SK-N-SH (cell line): ENCODE data around the gene SMIM21.

Experiments
- EZH2phosphoT487 ChIP-seq: fragments of 200-600 bp; sonication (generic); IDR thresholded peaks from 2 replicates; pipeline ENCODE4 v1.6.1; 2017; ENCODE audit warnings: low read depth, mixed run types, mild to moderate bottlenecking, antibody characterized with exemption, moderate library complexity, borderline replicate concordance
- JUND ChIP-seq: IDR thresholded peaks from 2 replicates; pipeline ENCODE4 v1.4.0; 2012
- SIN3A ChIP-seq: IDR thresholded peaks from 2 replicates; pipeline ENCODE4 v1.6.1; 2012; ENCODE audit warnings: low read depth, mild to moderate bottlenecking, low read length, moderate library complexity, borderline replicate concordance
- YY1 ChIP-seq: IDR thresholded peaks from 2 replicates; pipeline ENCODE4 v1.4.0; 2012; ENCODE audit warnings: low read depth, mild to moderate bottlenecking
- TF ChIP-seq, protein P1 (sequence below): fragments of 200-600 bp; sonication (generic); IDR thresholded peaks from 2 replicates; pipeline ENCODE4 v1.6.1; 2017; ENCODE audit warnings: antibody characterized with exemption, mild to moderate bottlenecking, moderate library complexity
- TF ChIP-seq, protein P2 (sequence below): IDR thresholded peaks from 2 replicates; pipeline ENCODE4 v1.4.0; 2012; ENCODE audit warnings: low read depth
- TF ChIP-seq, protein P3 (sequence below): IDR thresholded peaks from 2 replicates; pipeline ENCODE4 v1.6.1; 2012; ENCODE audit warnings: mild to moderate bottlenecking, low read depth, low read length, moderate library complexity
- TF ChIP-seq, protein P4 (sequence below): fragments of 150-350 bp; IDR thresholded peaks from 2 replicates; pipeline ENCODE4 v1.6.1; 2016; ENCODE audit warnings: mild to moderate bottlenecking, low read depth, low read length

DNA sequence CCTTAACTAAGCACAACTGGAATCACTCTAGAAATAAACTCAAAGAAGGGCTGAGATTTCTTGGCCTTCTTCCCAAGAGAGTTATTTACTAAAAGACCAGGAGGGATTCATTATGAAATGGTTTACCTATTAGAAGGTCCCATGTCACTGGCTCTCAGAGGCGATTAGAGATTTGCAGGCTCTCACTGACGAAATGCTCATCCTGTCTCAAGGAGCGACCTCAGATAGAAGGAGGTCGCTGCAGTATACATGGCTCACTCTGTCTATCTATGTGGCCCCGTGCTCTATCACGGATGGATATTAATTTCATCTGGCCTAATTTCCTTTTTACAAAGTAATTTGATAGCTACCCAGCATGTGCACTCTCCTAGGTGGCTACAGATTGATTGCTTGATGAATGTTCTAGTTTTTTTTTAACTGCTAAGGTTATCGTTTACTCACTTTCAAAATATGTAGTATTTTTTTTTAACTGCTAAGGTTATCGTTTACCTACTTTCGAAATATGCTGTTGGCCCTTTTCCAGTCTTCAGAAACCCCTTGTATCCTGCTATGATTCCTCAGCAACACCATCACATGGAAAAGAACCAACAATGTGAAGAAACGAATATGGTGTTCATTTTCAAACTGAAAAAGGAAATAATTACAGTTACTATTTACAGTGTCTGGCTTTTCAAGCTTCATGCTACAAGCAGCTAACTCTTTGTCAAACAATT, 9.1 kb downstream of the SMIM21 start:
- TF ChIP-seq, protein P1, sequence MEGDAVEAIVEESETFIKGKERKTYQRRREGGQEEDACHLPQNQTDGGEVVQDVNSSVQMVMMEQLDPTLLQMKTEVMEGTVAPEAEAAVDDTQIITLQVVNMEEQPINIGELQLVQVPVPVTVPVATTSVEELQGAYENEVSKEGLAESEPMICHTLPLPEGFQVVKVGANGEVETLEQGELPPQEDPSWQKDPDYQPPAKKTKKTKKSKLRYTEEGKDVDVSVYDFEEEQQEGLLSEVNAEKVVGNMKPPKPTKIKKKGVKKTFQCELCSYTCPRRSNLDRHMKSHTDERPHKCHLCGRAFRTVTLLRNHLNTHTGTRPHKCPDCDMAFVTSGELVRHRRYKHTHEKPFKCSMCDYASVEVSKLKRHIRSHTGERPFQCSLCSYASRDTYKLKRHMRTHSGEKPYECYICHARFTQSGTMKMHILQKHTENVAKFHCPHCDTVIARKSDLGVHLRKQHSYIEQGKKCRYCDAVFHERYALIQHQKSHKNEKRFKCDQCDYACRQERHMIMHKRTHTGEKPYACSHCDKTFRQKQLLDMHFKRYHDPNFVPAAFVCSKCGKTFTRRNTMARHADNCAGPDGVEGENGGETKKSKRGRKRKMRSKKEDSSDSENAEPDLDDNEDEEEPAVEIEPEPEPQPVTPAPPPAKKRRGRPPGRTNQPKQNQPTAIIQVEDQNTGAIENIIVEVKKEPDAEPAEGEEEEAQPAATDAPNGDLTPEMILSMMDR: no peak
- TF ChIP-seq, protein P2, sequence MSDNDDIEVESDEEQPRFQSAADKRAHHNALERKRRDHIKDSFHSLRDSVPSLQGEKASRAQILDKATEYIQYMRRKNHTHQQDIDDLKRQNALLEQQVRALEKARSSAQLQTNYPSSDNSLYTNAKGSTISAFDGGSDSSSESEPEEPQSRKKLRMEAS: no peak
- TF ChIP-seq, protein P3, sequence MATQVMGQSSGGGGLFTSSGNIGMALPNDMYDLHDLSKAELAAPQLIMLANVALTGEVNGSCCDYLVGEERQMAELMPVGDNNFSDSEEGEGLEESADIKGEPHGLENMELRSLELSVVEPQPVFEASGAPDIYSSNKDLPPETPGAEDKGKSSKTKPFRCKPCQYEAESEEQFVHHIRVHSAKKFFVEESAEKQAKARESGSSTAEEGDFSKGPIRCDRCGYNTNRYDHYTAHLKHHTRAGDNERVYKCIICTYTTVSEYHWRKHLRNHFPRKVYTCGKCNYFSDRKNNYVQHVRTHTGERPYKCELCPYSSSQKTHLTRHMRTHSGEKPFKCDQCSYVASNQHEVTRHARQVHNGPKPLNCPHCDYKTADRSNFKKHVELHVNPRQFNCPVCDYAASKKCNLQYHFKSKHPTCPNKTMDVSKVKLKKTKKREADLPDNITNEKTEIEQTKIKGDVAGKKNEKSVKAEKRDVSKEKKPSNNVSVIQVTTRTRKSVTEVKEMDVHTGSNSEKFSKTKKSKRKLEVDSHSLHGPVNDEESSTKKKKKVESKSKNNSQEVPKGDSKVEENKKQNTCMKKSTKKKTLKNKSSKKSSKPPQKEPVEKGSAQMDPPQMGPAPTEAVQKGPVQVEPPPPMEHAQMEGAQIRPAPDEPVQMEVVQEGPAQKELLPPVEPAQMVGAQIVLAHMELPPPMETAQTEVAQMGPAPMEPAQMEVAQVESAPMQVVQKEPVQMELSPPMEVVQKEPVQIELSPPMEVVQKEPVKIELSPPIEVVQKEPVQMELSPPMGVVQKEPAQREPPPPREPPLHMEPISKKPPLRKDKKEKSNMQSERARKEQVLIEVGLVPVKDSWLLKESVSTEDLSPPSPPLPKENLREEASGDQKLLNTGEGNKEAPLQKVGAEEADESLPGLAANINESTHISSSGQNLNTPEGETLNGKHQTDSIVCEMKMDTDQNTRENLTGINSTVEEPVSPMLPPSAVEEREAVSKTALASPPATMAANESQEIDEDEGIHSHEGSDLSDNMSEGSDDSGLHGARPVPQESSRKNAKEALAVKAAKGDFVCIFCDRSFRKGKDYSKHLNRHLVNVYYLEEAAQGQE: no peak
- TF ChIP-seq SIN3A (no peak), YY1 (no peak), EZH2phosphoT487 (no peak), JUND (no peak)
- TF ChIP-seq, protein P4, sequence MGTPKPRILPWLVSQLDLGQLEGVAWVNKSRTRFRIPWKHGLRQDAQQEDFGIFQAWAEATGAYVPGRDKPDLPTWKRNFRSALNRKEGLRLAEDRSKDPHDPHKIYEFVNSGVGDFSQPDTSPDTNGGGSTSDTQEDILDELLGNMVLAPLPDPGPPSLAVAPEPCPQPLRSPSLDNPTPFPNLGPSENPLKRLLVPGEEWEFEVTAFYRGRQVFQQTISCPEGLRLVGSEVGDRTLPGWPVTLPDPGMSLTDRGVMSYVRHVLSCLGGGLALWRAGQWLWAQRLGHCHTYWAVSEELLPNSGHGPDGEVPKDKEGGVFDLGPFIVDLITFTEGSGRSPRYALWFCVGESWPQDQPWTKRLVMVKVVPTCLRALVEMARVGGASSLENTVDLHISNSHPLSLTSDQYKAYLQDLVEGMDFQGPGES: no peak
